SK-N-SH treated with all-trans-retinoic acid at 6 μM for 48 hours (cell line): ENCODE data around the gene TCFL5.

Source experiments
- ATAC-seq: fragments of 200-7000 bp; cut with Tn5 transposase; 3 replicates; pipeline ENCODE4 v1.9.1; 2020; ENCODE audit warnings: mild to moderate bottlenecking, moderate library complexity
- ARNTL ChIP-seq: fragments of 450-650 bp; formaldehyde crosslinking; IDR thresholded peaks from 2 replicates; pipeline ENCODE4 v1.5.0; 2020; ENCODE audit warnings: low read depth, mild to moderate bottlenecking, moderate library complexity, borderline replicate concordance
- BACH2 ChIP-seq: fragments of 250-450 bp; sonication (Bioruptor Pico); IDR thresholded peaks from 2 replicates; pipeline ENCODE4 v1.9.0; 2021; ENCODE audit warnings: mild to moderate bottlenecking, borderline replicate concordance
- CSDC2 ChIP-seq: fragments of 250-450 bp; sonication (Bioruptor Pico); IDR thresholded peaks from 2 replicates; pipeline ENCODE4 v1.5.0; 2020; ENCODE audit warnings: mild to moderate bottlenecking, moderate library complexity
- ESRRG ChIP-seq: fragments of 250-450 bp; sonication (Bioruptor Pico); IDR thresholded peaks from 2 replicates; pipeline ENCODE4 v1.6.1; 2021; ENCODE audit warnings: mild to moderate bottlenecking
- GLIS3 ChIP-seq: fragments of 250-450 bp; sonication (Bioruptor Pico); IDR thresholded peaks from 2 replicates; pipeline ENCODE4 v1.5.0; 2020; ENCODE audit warnings: mild to moderate bottlenecking, moderate library complexity
- ISL1 ChIP-seq: fragments of 250-450 bp; sonication (Bioruptor Pico); IDR thresholded peaks from 2 replicates; pipeline ENCODE4 v2.1.2; 2022; ENCODE audit warnings: mild to moderate bottlenecking, moderate library complexity
- OSR1 ChIP-seq: fragments of 250-450 bp; sonication (Bioruptor Pico); IDR thresholded peaks from 2 replicates; pipeline ENCODE4 v1.8.0; 2022; ENCODE audit warnings: moderate library complexity, mild to moderate bottlenecking, inconsistent platforms
- PPARA ChIP-seq: fragments of 250-450 bp; sonication (Bioruptor Pico); IDR thresholded peaks from 2 replicates; pipeline ENCODE4 v1.5.0; 2020; ENCODE audit warnings: mild to moderate bottlenecking, borderline replicate concordance
- RARB ChIP-seq: fragments of 250-450 bp; sonication (Bioruptor Pico); IDR thresholded peaks from 2 replicates; pipeline ENCODE4 v1.8.0; 2021; ENCODE audit warnings: mild to moderate bottlenecking, moderate library complexity
- SNAI2 ChIP-seq: fragments of 250-450 bp; sonication (Bioruptor Pico); IDR thresholded peaks from 2 replicates; pipeline ENCODE4 v1.5.0; 2020; ENCODE audit warnings: mild to moderate bottlenecking, moderate library complexity
- TCF4 ChIP-seq: fragments of 250-450 bp; sonication (Bioruptor Pico); IDR thresholded peaks from 2 replicates; pipeline ENCODE4 v1.8.0; 2021; ENCODE audit warnings: mild to moderate bottlenecking, moderate library complexity, borderline replicate concordance
- TOX ChIP-seq: fragments of 250-450 bp; sonication (Bioruptor Pico); IDR thresholded peaks from 2 replicates; pipeline ENCODE4 v1.8.0; 2021; ENCODE audit warnings: mild to moderate bottlenecking, moderate library complexity, borderline replicate concordance
- ZFP3 ChIP-seq: fragments of 250-450 bp; sonication (Bioruptor Pico); IDR thresholded peaks from 2 replicates; pipeline ENCODE4 v1.5.0; 2020; ENCODE audit warnings: mild to moderate bottlenecking, moderate library complexity
- ZFP30 ChIP-seq: fragments of 450-650 bp; formaldehyde crosslinking; IDR thresholded peaks from 2 replicates; pipeline ENCODE4 v1.5.0; 2022; ENCODE audit warnings: mild to moderate bottlenecking, moderate library complexity
- ZNF565 ChIP-seq: fragments of 450-650 bp; formaldehyde crosslinking; conservative IDR thresholded peaks from 2 replicates; pipeline ENCODE4 v1.5.0; 2020; ENCODE audit warnings: low read depth, mild to moderate bottlenecking, moderate library complexity
- ZNF70 ChIP-seq: fragments of 450-650 bp; formaldehyde crosslinking; IDR thresholded peaks from 2 replicates; pipeline ENCODE4 v1.5.0; 2020; ENCODE audit warnings: mild to moderate bottlenecking, moderate library complexity
- ZNF8 ChIP-seq: fragments of 450-650 bp; formaldehyde crosslinking; IDR thresholded peaks from 2 replicates; pipeline ENCODE4 v1.5.0; 2020; ENCODE audit warnings: mild to moderate bottlenecking, moderate library complexity
- TF ChIP-seq, protein P1 (sequence below): fragments of 250-450 bp; sonication (Bioruptor Pico); IDR thresholded peaks from 2 replicates; pipeline ENCODE4 v1.5.1; 2021; ENCODE audit warnings: mild to moderate bottlenecking, moderate library complexity
- TF ChIP-seq, protein P2 (sequence below): fragments of 250-450 bp; sonication (Bioruptor Pico); IDR thresholded peaks from 2 replicates; pipeline ENCODE4 v1.5.1; 2020; ENCODE audit warnings: low read depth, mild to moderate bottlenecking, moderate library complexity
- TF ChIP-seq, protein P3 (sequence below): fragments of 250-450 bp; sonication (Bioruptor Pico); IDR thresholded peaks from 2 replicates; pipeline ENCODE4 v1.8.0; 2021; ENCODE audit warnings: low read depth, mild to moderate bottlenecking, moderate library complexity, borderline replicate concordance

TCFL5 gene

DNA sequence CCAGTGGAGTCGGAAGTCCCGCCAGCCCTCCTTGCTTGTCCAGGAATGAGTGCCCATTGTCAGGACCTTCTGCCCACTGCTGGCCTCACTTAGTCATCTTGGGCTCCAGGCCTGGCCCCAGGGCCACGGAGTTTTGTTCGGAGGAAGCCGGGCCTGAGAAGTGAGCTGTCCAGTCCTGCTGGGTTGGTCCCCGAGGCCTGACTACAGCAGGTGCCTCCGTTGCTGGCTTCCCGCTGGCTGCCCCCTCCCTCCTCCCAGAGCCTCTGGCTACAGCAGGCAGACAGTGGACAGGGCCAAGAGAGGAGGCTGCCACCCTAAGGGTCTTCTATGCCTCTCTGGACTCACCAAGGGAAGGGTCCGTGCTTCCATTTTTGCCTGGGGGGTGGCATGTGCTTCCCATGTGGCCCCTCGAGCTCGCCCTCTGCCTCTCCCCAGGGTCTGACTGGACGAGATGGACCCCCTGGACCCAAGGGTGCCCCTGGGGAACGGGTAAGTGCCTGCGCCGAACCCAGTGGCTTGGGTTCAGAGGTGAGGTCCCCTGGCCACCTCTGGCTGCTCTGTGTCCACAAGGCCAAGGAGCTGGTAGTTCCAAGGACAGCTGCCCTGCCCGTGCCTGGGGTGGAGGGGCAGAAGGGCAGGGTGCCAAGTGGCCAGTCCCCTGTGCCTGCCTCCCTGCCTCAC, 42.0 kb downstream of the TCFL5 start (continued):
- TF ChIP-seq, protein P1, sequence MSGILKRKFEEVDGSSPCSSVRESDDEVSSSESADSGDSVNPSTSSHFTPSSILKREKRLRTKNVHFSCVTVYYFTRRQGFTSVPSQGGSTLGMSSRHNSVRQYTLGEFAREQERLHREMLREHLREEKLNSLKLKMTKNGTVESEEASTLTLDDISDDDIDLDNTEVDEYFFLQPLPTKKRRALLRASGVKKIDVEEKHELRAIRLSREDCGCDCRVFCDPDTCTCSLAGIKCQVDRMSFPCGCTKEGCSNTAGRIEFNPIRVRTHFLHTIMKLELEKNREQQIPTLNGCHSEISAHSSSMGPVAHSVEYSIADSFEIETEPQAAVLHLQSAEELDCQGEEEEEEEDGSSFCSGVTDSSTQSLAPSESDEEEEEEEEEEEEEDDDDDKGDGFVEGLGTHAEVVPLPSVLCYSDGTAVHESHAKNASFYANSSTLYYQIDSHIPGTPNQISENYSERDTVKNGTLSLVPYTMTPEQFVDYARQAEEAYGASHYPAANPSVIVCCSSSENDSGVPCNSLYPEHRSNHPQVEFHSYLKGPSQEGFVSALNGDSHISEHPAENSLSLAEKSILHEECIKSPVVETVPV (CRISPR knock-in tag): no peak
- TF ChIP-seq ZFP30 (CRISPR knock-in tag): no peak
- TF ChIP-seq ARNTL (CRISPR knock-in tag): no peak
- no peak for TF ChIP-seq BACH2 (CRISPR knock-in tag)
- no peak for TF ChIP-seq ISL1 (CRISPR knock-in tag)
- no peak for TF ChIP-seq PPARA
- no peak for TF ChIP-seq TCF4 (CRISPR knock-in tag)
- TF ChIP-seq SNAI2 (CRISPR knock-in tag): no peak
- TF ChIP-seq RARB (CRISPR knock-in tag): no peak
- TF ChIP-seq, all 23 proteins: peak for 0

DNA sequence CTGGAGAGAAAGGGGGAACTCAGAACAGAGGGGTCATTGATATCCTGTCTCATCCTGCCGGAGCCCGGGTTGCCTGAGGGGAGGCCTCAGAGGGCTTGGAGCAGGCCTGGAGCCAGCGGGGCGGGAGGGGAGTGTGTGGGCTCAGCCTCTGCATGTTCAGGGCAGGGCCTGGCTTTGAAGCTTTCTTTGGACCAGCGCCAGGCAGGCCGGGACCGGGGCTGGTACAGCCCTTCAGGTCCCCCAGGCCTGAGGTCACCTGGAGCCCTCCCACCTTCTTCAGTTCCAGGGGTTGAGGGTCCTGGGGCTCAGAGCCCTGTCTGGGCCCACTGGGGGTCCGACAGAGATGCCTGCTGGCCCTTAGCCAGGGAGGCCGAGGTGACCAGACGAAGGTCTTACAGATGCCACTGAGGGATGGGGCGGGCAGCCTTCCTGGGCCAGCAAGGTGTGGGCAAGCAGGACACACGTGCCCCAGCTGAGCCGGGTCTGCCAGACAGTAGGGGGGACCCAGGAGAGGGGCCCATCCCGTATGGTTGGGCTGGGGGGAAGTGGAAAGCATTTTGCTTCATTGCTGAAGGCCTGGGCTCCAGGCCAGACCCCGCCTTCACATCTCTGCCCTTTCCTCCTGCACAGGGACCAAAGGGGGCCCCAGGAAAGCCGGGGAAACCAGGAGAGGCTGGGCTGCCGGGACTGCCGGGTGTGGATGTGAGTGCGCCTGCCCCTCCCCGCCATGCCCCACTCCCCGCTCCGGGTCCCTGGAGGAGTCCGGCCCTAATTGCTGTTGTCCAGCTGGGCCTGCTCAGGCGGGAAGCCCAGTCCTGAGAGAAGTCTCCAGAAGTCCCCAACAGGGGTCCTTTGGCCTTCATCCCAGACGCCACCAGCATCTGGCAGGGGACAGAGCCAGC, 42.8 kb downstream of the TCFL5 start:
- TF ChIP-seq CSDC2 (CRISPR knock-in tag) (no peak), ZNF8 (CRISPR knock-in tag) (no peak), PPARA (no peak), GLIS3 (no peak), OSR1 (CRISPR knock-in tag) (no peak), ZFP3 (no peak)
- TF ChIP-seq, protein P2, sequence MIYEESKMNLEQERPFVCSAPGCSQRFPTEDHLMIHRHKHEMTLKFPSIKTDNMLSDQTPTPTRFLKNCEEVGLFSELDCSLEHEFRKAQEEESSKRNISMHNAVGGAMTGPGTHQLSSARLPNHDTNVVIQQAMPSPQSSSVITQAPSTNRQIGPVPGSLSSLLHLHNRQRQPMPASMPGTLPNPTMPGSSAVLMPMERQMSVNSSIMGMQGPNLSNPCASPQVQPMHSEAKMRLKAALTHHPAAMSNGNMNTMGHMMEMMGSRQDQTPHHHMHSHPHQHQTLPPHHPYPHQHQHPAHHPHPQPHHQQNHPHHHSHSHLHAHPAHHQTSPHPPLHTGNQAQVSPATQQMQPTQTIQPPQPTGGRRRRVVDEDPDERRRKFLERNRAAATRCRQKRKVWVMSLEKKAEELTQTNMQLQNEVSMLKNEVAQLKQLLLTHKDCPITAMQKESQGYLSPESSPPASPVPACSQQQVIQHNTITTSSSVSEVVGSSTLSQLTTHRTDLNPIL (CRISPR knock-in tag): no peak

DNA sequence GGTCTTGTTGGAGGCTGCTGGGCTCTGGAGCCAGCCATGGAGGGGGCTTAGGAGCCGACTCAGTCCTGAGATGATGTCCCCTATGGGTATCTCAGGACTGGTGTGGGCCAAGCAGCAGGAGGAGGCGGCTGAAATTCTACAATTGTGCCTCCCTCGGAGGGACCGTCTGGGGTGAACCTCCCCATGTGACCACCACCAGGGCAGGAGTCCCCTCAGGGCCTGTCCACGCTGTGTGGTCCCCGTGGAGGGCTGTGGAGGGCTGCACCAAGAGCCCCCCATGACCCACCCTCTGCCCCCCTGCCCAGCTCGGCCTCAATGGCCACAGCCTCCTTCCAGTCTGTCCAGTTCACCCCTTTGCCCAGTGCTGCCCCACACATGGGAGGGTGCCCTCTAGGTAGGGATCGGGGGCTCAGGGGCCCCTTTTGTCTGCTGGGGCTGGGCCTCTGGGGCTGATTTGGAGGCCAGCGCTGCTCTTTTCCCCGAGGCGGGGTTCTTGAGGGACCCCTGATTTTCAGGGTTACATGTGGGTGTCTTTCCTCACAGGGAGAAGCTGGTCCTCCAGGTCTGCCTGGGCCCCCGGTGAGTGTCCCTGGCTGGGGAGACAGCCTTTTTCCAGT, 43.5 kb downstream of the TCFL5 start:
- TF ChIP-seq TCF4 (CRISPR knock-in tag) (no peak), SNAI2 (CRISPR knock-in tag) (no peak), ZNF70 (CRISPR knock-in tag) (no peak)
- no peak for ATAC-seq

More for the DNA sequence above, 42.8 kb downstream of the TCFL5 start:
- peak; percentile 65 for ATAC-seq

DNA sequence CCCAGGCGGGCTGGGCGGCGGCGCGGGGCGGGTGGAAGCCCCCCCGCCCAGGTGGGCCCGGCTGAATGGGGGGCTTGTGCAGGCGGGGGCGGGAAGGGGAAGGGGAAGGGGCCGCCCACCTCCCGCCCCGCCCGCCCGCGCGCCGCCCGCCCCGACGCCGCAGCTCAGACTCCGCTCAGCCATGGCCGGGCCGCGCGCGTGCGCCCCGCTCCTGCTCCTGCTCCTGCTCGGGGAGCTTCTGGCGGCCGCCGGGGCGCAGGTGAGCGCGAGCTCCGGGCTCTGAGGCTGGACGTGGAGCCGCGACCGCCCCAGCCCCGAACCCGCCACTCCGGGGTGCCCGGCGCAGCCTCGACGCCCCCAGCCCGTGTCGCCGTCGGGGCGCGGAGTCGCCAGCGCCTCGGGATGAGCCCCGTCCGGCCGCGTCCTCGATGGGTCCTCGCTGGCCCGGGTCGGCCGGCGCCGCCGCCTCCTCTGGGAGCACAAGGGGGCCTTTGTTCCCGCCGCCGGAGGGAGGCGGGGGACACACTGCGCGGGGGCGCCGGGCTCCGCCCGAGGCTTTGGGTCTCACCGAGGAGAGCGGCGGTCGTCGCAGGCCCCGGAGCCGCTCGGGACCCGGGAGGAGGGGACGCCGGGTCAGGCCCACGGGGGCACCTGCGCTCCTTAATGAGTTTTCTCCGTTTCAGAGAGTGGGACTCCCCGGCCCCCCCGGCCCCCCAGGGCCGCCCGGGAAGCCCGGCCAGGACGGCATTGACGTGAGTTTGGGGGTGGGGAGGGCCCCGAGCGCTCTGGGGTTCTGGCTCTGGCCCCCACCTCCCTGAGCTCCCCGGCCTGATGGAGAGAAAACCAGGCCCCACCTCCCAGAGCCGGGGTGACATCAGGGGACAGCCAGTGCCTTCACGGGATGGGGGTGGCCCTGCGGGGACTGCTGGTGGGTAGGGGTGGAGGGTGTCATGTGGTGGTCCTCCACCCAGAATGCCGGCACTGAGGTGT, 44.4 kb downstream of the TCFL5 start, which contains the start of gene COL9A3:
Gene COL9A3 (plus strand): TSS at position 167 of the 990 bp plus-strand sequence. CDS start 15 bp downstream, at position 182.
- ATAC-seq: no peak
- TF ChIP-seq TOX (CRISPR knock-in tag): no peak
- no peak for TF ChIP-seq ZNF565 (CRISPR knock-in tag)
- TF ChIP-seq ESRRG: no peak

DNA sequence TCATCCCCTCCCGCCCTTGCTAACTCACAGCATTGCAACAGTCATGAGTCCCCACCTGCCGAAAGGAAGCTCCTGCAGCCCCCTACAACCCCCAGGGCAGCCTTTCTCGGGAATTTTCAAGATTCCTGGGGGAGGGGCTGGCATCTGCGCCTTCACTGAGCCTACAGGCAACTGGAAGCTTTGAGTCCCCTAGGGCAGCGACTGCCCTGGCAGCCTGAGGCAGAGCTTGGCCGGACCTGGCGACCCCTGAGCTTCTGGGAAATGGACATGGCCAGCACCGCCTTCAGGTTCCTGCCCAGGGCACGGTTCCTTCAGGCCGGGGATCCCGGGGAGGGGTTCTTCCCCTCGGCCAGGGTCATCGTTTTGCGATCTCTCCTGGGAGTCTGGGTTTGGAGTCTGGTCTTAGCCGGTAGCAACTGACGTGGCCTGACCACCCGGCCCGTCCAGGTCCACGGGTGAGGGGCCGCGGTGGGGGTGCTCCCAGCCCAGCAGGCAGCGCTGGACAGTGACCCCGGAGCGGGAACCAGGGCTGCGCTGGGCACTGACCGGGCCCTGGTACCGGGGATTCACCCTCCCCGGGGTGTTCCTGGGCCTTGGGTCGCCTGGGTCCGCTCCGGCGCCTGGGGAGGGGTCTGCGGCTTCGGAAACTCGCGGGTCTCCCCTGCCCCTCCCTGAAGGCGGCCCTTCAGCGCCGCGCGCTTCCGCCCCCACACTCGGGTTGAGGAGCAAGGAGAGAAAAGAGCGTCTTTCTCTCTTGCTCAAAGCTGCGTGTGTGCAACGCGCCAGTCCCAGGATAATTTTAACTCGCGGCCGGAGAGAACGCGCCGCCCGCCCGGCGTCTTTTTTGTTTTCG, 45.4 kb downstream of the TCFL5 start:
- no peak for ATAC-seq
- TF ChIP-seq, protein P3, sequence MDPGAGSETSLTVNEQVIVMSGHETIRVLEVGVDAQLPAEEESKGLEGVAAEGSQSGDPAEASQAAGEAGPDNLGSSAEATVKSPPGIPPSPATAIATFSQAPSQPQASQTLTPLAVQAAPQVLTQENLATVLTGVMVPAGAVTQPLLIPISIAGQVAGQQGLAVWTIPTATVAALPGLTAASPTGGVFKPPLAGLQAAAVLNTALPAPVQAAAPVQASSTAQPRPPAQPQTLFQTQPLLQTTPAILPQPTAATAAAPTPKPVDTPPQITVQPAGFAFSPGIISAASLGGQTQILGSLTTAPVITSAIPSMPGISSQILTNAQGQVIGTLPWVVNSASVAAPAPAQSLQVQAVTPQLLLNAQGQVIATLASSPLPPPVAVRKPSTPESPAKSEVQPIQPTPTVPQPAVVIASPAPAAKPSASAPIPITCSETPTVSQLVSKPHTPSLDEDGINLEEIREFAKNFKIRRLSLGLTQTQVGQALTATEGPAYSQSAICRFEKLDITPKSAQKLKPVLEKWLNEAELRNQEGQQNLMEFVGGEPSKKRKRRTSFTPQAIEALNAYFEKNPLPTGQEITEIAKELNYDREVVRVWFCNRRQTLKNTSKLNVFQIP (CRISPR knock-in tag): no peak
- TF ChIP-seq, protein P2 (CRISPR knock-in tag): no peak
- TF ChIP-seq, protein P1 (CRISPR knock-in tag): no peak
- TF ChIP-seq ZFP30 (CRISPR knock-in tag) (no peak), RARB (CRISPR knock-in tag) (no peak), ARNTL (CRISPR knock-in tag) (no peak), ZNF8 (CRISPR knock-in tag) (no peak), ZNF70 (CRISPR knock-in tag) (no peak)
